ENCODE data around the gene L3MBTL4.

- no peak for TF ChIP-seq CTCF (IDR thresholded peaks at IDR 0.05)
- no peak for TF ChIP-seq POLR2AphosphoS5 (IDR thresholded peaks at IDR 0.05)
- TF ChIP-seq POLR2A (IDR thresholded peaks at IDR 0.05), result no peak
Observed at GRCh38 chr18:5962362-5962761, 452.3 kb downstream of the L3MBTL4 start.
